ENCODE data around the gene PRRC2A.
"Not testable (repeated sequence)": the region's sequence is repeated elsewhere in the genome, so short reads cannot be mapped to it uniquely, and the experiment has no call there.

Gene PRRC2A

GRCh38 chr6:31586599-31587281 lies 33.8 kb upstream of the PRRC2A start:
- DNase-seq (ENCODE audit: low read depth): peak; percentile 45
- TF ChIP-seq, protein P1, sequence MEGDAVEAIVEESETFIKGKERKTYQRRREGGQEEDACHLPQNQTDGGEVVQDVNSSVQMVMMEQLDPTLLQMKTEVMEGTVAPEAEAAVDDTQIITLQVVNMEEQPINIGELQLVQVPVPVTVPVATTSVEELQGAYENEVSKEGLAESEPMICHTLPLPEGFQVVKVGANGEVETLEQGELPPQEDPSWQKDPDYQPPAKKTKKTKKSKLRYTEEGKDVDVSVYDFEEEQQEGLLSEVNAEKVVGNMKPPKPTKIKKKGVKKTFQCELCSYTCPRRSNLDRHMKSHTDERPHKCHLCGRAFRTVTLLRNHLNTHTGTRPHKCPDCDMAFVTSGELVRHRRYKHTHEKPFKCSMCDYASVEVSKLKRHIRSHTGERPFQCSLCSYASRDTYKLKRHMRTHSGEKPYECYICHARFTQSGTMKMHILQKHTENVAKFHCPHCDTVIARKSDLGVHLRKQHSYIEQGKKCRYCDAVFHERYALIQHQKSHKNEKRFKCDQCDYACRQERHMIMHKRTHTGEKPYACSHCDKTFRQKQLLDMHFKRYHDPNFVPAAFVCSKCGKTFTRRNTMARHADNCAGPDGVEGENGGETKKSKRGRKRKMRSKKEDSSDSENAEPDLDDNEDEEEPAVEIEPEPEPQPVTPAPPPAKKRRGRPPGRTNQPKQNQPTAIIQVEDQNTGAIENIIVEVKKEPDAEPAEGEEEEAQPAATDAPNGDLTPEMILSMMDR (IDR thresholded peaks at IDR 0.05; ENCODE audit: insufficient read depth, low read depth, low read length, missing control alignments): no peak

GRCh38 chr6:31587791-31588777 lies 32.4 kb upstream of the PRRC2A start:
- H3K4me3 ChIP-seq (ENCODE audit: low read depth, low read length): peak overlapping the region; percentile 52
- TF ChIP-seq, protein P1 (IDR thresholded peaks at IDR 0.05; ENCODE audit: insufficient read depth, low read depth, low read length, missing control alignments): no peak
- DNase-seq (ENCODE audit: low read depth): peak; percentile 49

More at GRCh38 chr6:31586599-31587281, 33.8 kb upstream of the PRRC2A start:
- peak overlapping the region; percentile 52 for H3K4me3 ChIP-seq (ENCODE audit: low read depth, low read length)

DNA sequence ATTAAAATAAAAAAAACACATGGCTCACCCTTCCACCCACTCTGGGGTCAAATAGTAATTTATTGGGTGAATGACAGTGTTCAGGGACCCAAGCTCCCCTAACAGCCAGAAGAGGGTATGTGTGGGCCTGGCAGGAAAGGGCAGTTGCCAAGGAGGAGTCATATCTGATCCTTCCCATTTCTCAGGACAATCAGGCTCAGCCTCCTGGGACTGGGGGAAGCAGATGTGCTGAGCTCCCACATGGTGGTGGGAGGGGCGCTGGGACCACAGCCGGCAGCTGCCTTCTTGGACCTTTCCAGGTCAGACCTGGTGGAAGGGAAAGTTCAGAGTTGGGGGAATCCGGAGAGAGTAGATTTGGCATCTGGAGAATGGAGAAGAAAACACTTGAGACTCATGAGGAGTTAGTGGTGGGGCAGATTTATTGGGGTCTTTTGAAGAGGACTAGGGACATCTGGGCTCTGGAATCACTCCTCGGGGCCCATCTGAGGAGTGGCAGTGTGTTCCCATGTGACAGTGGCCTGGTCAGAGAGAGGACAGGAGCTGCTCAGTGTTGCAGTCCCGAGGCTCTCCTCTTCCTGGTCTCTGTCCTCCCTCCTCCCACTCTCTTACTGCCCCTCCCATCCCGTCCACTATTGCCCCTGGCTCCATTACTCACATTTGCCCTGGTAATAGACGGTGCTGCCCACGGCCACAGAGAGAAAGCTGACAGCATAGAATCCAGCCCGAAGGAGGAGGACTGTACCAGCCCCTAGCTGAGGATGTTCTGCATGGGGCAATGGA lies 31.5 kb upstream of the PRRC2A start:
- DNase-seq (ENCODE audit: low read depth): no peak
- TF ChIP-seq, protein P1 (IDR thresholded peaks at IDR 0.05; ENCODE audit: insufficient read depth, low read depth, low read length, missing control alignments): no peak
- no peak overlapping the region for H3K4me3 ChIP-seq (ENCODE audit: low read depth, low read length)

- DNase-seq (ENCODE audit: low read depth); H3K4me3 ChIP-seq (ENCODE audit: low read depth, low read length): not testable (repeated sequence)
Observed at GRCh38 chr6:31590691-31591090, 29.8 kb upstream of the PRRC2A start.

DNA sequence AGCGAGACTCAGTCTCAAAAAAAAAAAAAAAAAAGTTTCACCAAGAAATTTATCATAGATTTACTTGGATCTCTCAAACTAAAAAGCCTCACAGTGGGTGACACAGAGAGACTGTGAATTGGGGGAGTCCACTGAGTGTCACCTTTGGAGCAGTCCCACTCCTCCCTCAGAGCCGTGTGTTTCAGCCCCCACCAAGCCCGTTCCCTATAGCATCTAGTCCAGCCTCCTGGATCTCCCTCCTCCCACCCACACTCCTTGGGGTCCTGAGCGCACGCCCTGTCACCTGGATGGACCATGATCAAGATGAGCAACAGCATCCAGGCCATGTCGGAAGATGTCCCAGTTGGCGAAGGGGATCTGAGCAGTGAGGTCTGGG lies 28.1 kb upstream of the PRRC2A start:
- TF ChIP-seq, protein P1 (IDR thresholded peaks at IDR 0.05; ENCODE audit: insufficient read depth, low read depth, low read length, missing control alignments): no peak
- no peak for DNase-seq (ENCODE audit: low read depth)
- no peak overlapping the region for H3K4me3 ChIP-seq (ENCODE audit: low read depth, low read length)

DNA sequence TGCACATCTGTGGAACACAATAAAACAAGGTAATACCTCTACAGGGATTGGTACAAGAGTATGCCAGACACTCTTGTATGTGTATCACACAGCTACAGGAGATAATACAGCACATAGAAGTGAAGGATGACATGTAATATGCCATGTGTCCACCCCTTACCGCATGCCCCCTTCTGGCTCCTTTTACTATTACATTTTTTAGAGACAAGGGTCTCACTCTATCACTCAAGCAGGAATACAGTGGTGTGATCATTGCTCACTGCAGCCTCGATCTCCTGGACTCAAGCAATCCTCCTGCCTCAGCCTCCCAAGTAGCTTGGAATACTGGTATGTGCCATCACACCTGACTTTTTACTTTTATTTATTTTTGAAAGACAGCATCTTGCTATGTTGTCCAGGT lies 23.5 kb upstream of the PRRC2A start:
- peak; percentile 77 for DNase-seq (ENCODE audit: low read depth)
- H3K4me3 ChIP-seq (ENCODE audit: low read depth, low read length): no peak overlapping the region
- TF ChIP-seq, protein P1 (IDR thresholded peaks at IDR 0.05; ENCODE audit: insufficient read depth, low read depth, low read length, missing control alignments): peak; percentile 54

DNA sequence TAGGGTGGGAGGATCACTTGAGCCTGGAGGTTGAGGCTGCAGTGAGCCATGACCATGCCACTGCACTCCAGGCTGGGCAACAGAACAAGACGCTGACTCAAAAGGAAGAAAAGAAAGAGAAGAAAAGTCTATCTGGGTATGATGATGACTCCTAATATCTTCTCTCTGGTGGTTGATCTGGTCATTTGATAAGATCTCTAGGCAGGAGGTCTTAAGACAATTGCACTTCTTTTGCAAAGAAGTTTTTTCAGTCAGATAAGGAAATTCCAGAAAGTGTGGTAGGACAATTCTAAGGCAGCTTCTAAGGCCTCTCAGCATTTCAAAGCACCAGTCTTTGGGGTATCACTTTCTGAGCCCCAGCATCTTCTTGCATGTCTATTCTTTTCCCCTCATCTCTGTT lies 13.2 kb upstream of the PRRC2A start:
- TF ChIP-seq, protein P1 (IDR thresholded peaks at IDR 0.05; ENCODE audit: insufficient read depth, low read depth, low read length, missing control alignments): no peak
- no peak overlapping the region for H3K4me3 ChIP-seq (ENCODE audit: low read depth, low read length)
- DNase-seq (ENCODE audit: low read depth): no peak

Measured in GM12865 (cell line).